Trophoblast cell (in vitro differentiated cells and primary cell): ENCODE measurements around the gene NLK.

Experiments
- DNase-seq, 2 donors: peaks; one replicate each; pipeline ENCODE4 v3.0.0-alpha.2; 2016
- H2AFZ ChIP-seq: 2 replicates; pipeline ENCODE4 v1.6.1; 2013; ENCODE audit warnings: low read length, moderate library complexity, mild to moderate bottlenecking; ENCODE audit not compliant: insufficient read depth, poor library complexity
- H2AK5ac ChIP-seq: 2 replicates; pipeline ENCODE4 v1.6.1; 2013; ENCODE audit warnings: mild to moderate bottlenecking, low read length
- H2BK120ac ChIP-seq: 2 replicates; pipeline ENCODE4 v1.6.1; 2013; ENCODE audit warnings: low read length, mild to moderate bottlenecking, moderate library complexity; ENCODE audit not compliant: insufficient read depth, poor library complexity
- H2BK12ac ChIP-seq: 2 replicates; pipeline ENCODE4 v1.6.1; 2013; ENCODE audit warnings: mild to moderate bottlenecking, low read length, moderate library complexity
- H2BK5ac ChIP-seq: 2 replicates; pipeline ENCODE4 v1.6.1; 2013; ENCODE audit warnings: low read length, low read depth, moderate library complexity, mild to moderate bottlenecking; ENCODE audit not compliant: poor library complexity
- H3K14ac ChIP-seq: 2 replicates; pipeline ENCODE4 v1.6.1; 2013; ENCODE audit warnings: mild to moderate bottlenecking, low read length
- H3K18ac ChIP-seq: 2 replicates; pipeline ENCODE4 v1.6.1; 2013; ENCODE audit warnings: mild to moderate bottlenecking, low read length
- H3K23ac ChIP-seq: 2 replicates; pipeline ENCODE4 v1.6.1; 2013; ENCODE audit warnings: low read length
- H3K27ac ChIP-seq: 2 replicates; pipeline ENCODE4 v1.5.1; 2013; ENCODE audit warnings: low read depth, mild to moderate bottlenecking, inconsistent platforms, low read length, moderate library complexity
- H3K27me3 ChIP-seq: 2 replicates; pipeline ENCODE4 v1.6.1; 2013; ENCODE audit warnings: inconsistent platforms, mild to moderate bottlenecking, low read length, moderate library complexity; ENCODE audit not compliant: insufficient read depth
- H3K36me3 ChIP-seq, 2 experiments: 1 replicate in 1 of 2; 2 replicates in 1 of 2; pipeline ENCODE4 v1.6.1; 2013; ENCODE audit warnings: low read length in 2 of 2, mild to moderate bottlenecking in 2 of 2, moderate library complexity in 1 of 2; ENCODE audit not compliant: insufficient read depth in 2 of 2, control insufficient read depth in 1 of 2
- H3K4ac ChIP-seq: 2 replicates; pipeline ENCODE4 v1.6.1; 2013; ENCODE audit warnings: low read depth, mild to moderate bottlenecking, low read length, moderate library complexity
- H3K4me1 ChIP-seq, 2 experiments: 1 replicate in 1 of 2; 2 replicates in 1 of 2; pipeline ENCODE4 v1.6.1; 2013; ENCODE audit warnings: low read length in 2 of 2, mild to moderate bottlenecking in 2 of 2, moderate library complexity in 1 of 2; ENCODE audit not compliant: insufficient read depth in 2 of 2, control insufficient read depth in 1 of 2
- H3K4me2 ChIP-seq: 2 replicates; pipeline ENCODE4 v1.6.1; 2013; ENCODE audit warnings: inconsistent platforms, mild to moderate bottlenecking, low read length, moderate library complexity
- H3K4me3 ChIP-seq: 2 replicates; pipeline ENCODE4 v1.5.1; 2013; ENCODE audit warnings: mild to moderate bottlenecking, low read depth, low read length, inconsistent platforms
- H3K79me1 ChIP-seq: one replicate; pipeline ENCODE4 v1.6.1; 2013; ENCODE audit warnings: low read length
- H3K79me2 ChIP-seq: 2 replicates; pipeline ENCODE4 v1.6.1; 2013; ENCODE audit warnings: low read length, mild to moderate bottlenecking; ENCODE audit not compliant: control insufficient read depth, insufficient read depth, poor library complexity
- H3K9ac ChIP-seq: 2 replicates; pipeline ENCODE4 v1.6.1; 2013; ENCODE audit warnings: mild to moderate bottlenecking, low read length
- H3K9me3 ChIP-seq: 2 replicates; pipeline ENCODE4 v1.6.1; 2013; ENCODE audit warnings: low read depth, mild to moderate bottlenecking, control low read depth, inconsistent platforms, low read length; ENCODE audit not compliant: insufficient read depth
- H4K12ac ChIP-seq: 2 replicates; pipeline ENCODE4 v1.6.1; 2013; ENCODE audit warnings: low read depth, mild to moderate bottlenecking, low read length, moderate library complexity
- H4K8ac ChIP-seq: 2 replicates; pipeline ENCODE4 v1.6.1; 2013; ENCODE audit warnings: low read depth, mild to moderate bottlenecking, low read length, moderate library complexity
- H4K91ac ChIP-seq: one replicate; pipeline ENCODE4 v1.6.1; 2013; ENCODE audit warnings: low read depth, mild to moderate bottlenecking, low read length, moderate library complexity
- WGBS: extraction: QIAGEN DNeasy Blood & Tissue Kit; methylation state at CpG from one replicate; pipeline ENCODE4 v1.1.7; 2013; ENCODE audit warnings: missing lambda C conversion rate; ENCODE audit not compliant: insufficient read length, insufficient coverage; ENCODE audit errors: extremely low coverage; 5-methylcytosine and 5-hydroxymethylcytosine counted together

Gene NLK

GRCh38 chr17:28187931-28188330 lies 145.5 kb downstream of the NLK start:
- Histone ChIP-seq H3K14ac (no peak overlapping the region), H4K91ac (no peak overlapping the region)

GRCh38 chr17:28188841-28189263 lies 146.4 kb downstream of the NLK start:
- no peak overlapping the region for H3K4me3 ChIP-seq
- no peak overlapping the region for H2AK5ac ChIP-seq
- H3K4me1 ChIP-seq, result peaks cover 0 to 2% of the 10 kb centered on the region in 2 experiments
- H3K4ac ChIP-seq, result no peak overlapping the region
- no peak overlapping the region for H4K12ac ChIP-seq
- H3K23ac ChIP-seq, result no peak overlapping the region
- no peak overlapping the region for H3K4me2 ChIP-seq
- H3K18ac ChIP-seq, result no peak overlapping the region
- no peaks in the 10 kb centered on the region for H3K9me3 ChIP-seq
- no peak overlapping the region for H3K14ac ChIP-seq
- H2AFZ ChIP-seq, result no peak overlapping the region
- H3K79me1 ChIP-seq, result no peaks in the 10 kb centered on the region
- no peak overlapping the region for H3K27ac ChIP-seq
- H3K27me3 ChIP-seq, result no peaks in the 10 kb centered on the region
- H2BK120ac ChIP-seq, result no peak overlapping the region
- H3K79me2 ChIP-seq, result no peaks in the 10 kb centered on the region
- no peak overlapping the region for H4K91ac ChIP-seq
- no peak overlapping the region for H2BK5ac ChIP-seq
- peaks cover 9 to 12% of the 10 kb centered on the region in 2 experiments for H3K36me3 ChIP-seq
- no peak overlapping the region for H2BK12ac ChIP-seq
- no peak for DNase-seq
- WGBS, result no CpG with 5 or more reads among the region's 1 CpG
- no peak overlapping the region for H3K9ac ChIP-seq
- H4K8ac ChIP-seq, result no peak overlapping the region

More at GRCh38 chr17:28187931-28188330, 145.5 kb downstream of the NLK start:
- Histone ChIP-seq H3K27ac (no peak overlapping the region), H4K12ac (no peak overlapping the region), H3K79me1 (peaks cover 1% of the 10 kb centered on the region), H3K9ac (no peak overlapping the region), H3K4me3 (no peak overlapping the region), H3K23ac (no peak overlapping the region), H3K27me3 (no peaks in the 10 kb centered on the region), H3K36me3 (peaks cover 6 to 9% of the 10 kb centered on the region in 2 experiments), H2BK5ac (peak overlapping the region; percentile 28), H2BK12ac (no peak overlapping the region), H2AK5ac (no peak overlapping the region), H2BK120ac (no peak overlapping the region), H3K4me2 (no peak overlapping the region), H4K8ac (no peak overlapping the region), H3K18ac (no peak overlapping the region), H3K79me2 (no peaks in the 10 kb centered on the region), H3K4me1 (peaks cover 0 to under 1% of the 10 kb centered on the region in 2 experiments), H2AFZ (no peak overlapping the region), H3K4ac (no peak overlapping the region), H3K9me3 (no peaks in the 10 kb centered on the region)
- DNase-seq, result no peak
- WGBS, result no CpG with 5 or more reads among the region's 2 CpGs

- Histone ChIP-seq H2AFZ (no peak overlapping the region), H2BK5ac (no peak overlapping the region), H3K79me1 (no peaks in the 10 kb centered on the region), H3K4me3 (no peak overlapping the region), H3K36me3 (peaks cover 9 to 12% of the 10 kb centered on the region in 2 experiments), H3K27ac (no peak overlapping the region), H3K4me1 (peaks cover 0 to 2% of the 10 kb centered on the region in 2 experiments), H3K9me3 (no peaks in the 10 kb centered on the region), H2BK120ac (no peak overlapping the region), H3K79me2 (no peaks in the 10 kb centered on the region), H3K23ac (no peak overlapping the region), H3K27me3 (no peaks in the 10 kb centered on the region), H4K8ac (no peak overlapping the region), H3K9ac (no peak overlapping the region), H3K4ac (no peak overlapping the region), H3K4me2 (no peak overlapping the region), H3K18ac (no peak overlapping the region), H4K91ac (no peak overlapping the region), H2BK12ac (no peak overlapping the region), H2AK5ac (no peak overlapping the region), H3K14ac (no peak overlapping the region), H4K12ac (no peak overlapping the region)
- DNase-seq, result no peak
- WGBS, result no CpG with 5 or more reads among the region's 5 CpGs
Measured at GRCh38 chr17:28189667-28190066, 147.2 kb downstream of the NLK start.

GRCh38 chr17:28191018-28191417 lies 148.5 kb downstream of the NLK start:
- Histone ChIP-seq H2BK12ac (no peak overlapping the region), H2BK120ac (no peak overlapping the region), H4K91ac (no peak overlapping the region), H3K4me2 (no peak overlapping the region), H3K18ac (no peak overlapping the region), H3K9ac (no peak overlapping the region), H3K27ac (no peak overlapping the region), H3K4me1 (peaks cover 0 to 2% of the 10 kb centered on the region in 2 experiments), H2BK5ac (no peak overlapping the region), H3K79me2 (no peaks in the 10 kb centered on the region), H2AFZ (no peak overlapping the region), H2AK5ac (no peak overlapping the region), H3K9me3 (no peaks in the 10 kb centered on the region), H3K4ac (no peak overlapping the region), H3K36me3 (peaks cover 8 to 14% of the 10 kb centered on the region in 2 experiments), H4K12ac (no peak overlapping the region), H3K14ac (no peak overlapping the region), H3K4me3 (no peak overlapping the region), H3K79me1 (no peaks in the 10 kb centered on the region), H3K23ac (no peak overlapping the region), H3K27me3 (no peaks in the 10 kb centered on the region), H4K8ac (no peak overlapping the region)
- WGBS, result no CpG with 5 or more reads among the region's 8 CpGs
- DNase-seq, result no peak
